GM19240 (cell line): ENCODE results near the gene AKR7A2.

Source experiments
- DNase-seq: peaks from one replicate; pipeline ENCODE4 v3.0.0; 2011; ENCODE audit warnings: low spot score; ENCODE audit not compliant: insufficient read length

The AKR7A2 gene

GRCh38 chr1:19325958-19326747 lies 14.2 kb upstream of the AKR7A2 start:
- no peak for DNase-seq

DNA sequence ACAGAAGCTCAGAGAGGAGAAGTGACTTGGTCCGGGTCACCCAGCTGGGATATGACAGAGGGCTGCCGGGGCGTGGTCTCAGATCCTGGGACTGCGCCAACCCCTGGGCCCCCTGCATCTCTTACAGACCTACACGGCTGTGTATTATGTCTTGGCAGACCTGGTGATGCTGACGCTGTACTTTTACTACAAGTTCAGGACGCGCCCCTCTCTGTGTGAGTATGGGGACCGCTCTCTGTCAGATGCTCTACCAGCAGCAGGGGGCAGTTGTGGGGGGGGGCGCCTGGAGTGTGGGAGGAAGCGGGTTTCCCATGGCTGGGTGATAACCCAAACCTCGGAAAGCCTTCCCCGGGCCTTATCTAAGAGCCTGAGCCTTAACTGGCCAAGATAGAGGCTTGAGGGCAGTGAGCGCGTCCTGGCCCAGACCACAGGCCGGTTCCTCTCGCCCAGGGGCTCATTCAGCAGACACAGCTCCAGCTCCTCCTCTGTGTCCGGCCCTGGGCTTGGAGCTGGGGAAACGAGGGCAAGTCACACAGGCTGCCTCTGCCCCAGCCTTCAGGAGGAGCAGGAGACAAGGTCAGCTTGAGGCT lies 13.5 kb upstream of the AKR7A2 start:
- DNase-seq, result no peak

- DNase-seq, result no peak
These were observed 12.7 kb upstream of the AKR7A2 start for GRCh38 chr1:19324665-19324990.

- no peak for DNase-seq
These were observed 12.2 kb upstream of the AKR7A2 start for GRCh38 chr1:19323987-19324664.

GRCh38 chr1:19322481-19322880 lies 10.5 kb upstream of the AKR7A2 start:
- no peak for DNase-seq

DNA sequence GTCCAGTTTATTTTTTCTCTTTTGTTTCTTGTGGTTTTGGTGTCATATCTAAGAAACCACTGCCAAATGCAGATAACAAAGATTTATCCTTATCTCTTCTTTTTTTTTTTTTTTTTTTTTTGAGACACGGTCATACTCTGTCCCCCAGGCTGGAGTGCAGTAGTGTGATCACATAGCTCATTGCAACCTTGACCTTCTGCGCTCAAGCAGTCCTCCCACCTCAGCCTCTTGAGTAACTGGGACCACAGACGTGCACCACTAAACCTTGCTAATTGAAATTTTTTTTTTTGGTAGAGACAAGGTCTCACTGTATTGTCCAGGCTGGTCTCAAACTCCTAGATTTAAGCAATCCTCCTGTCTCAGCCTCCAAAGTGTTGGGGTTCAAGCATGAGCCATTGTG lies 9.1 kb upstream of the AKR7A2 start:
- no peak for DNase-seq

- DNase-seq, result no peak
These were observed 7.3 kb upstream of the AKR7A2 start for GRCh38 chr1:19319196-19319595.

- DNase-seq, result no peak
These were observed 5.4 kb upstream of the AKR7A2 start for GRCh38 chr1:19317126-19317910.

DNA sequence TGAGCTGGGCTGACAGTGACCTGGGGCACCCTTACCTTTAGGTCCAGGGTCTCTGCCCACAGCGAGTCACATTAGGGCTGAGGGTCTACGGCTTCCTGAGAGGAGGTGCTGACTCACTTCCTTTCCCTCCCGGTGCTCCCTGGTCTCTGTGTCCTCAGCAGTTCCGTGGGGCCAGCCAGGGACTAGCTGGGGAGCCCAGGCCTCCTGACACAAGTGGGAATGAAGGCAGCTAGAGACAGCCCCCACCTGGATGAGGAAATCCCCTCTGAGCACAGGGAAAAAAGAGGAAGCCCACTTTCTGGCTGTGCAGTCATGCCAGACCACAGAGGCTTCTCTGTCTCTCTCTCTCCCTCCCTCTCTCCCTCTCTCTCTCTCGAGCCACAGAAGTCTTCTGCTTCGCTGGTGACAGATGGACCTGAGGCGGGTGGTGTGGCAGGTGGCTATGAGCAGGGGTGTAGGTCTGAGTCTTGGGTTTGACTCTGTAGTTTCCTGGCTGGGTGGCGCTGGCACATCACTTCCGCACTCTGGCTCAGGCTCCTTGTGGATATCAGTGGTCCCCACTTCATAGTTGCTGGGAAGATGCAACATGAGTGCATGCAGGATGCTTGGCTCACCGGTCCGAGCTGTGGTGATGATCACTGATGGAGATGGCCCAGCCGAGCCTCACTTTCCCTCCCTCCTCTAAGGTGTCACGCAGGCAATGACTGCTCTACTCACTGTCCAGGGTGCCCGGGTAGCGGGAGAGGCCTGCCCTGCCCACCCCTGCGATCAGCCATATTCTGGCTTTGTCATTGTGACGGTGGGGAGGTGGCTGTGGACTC lies 3.6 kb upstream of the AKR7A2 start:
- peak; percentile 45 for DNase-seq

- DNase-seq, result no peak
These were observed 2.3 kb upstream of the AKR7A2 start for GRCh38 chr1:19313961-19314882.

DNA sequence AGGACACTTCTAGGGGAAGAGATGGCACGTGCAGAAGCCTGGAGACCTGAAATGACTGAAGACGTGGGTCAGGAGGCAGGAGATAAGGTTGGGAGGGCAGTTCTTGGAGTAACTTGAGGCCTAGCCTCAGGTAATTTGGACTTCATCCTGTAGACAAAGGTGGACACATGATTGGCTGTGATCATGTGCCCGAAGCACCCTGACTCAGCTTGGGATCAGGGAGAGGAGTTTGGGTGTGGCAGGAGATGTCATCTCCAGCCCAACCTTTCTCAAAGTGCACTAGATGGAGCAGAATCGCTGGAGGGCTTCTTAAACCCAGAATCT lies 1.7 kb upstream of the AKR7A2 start:
- DNase-seq, result no peak

DNA sequence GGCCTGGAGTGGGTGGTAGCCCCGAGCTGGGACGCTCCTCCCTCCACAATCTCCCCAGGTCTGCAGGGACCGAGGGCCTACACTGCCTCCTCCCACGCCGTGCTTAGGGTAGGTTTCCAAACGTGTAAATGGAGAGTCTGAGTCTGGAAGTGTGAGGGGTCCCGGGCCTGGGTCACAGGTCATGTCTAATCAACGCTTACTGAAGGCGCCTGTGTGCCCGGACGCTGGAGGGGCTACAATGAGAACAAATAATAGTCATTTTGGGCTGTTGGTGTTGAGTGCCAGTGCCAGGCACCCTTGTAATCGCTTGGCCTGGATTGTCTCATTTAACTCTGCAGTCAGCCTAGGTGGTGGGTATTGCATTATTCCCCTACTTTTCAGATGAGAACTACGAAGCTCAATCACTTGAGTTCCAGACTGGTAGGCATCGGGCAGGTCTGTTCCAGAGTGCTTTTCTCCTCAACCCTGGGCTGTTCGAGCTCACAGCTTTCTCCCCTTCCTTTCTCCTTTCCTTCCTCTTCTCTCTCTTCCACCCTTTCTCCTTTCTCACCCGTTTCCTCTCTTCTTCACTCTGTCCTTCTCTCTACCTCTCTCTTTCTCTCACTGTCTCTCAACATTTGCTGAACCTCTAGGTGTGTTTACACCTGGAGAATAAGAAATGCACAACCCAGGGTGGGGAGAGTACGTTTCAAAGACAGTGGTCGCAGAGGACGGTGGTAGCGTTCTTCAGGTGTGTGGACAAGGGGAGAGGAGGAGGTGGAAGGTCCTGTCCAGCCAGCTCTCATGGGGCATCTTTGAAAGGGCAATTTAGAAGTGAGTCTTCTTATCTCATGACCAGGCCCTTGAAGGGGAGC lies 1.1 kb upstream of the AKR7A2 start:
- DNase-seq, result no peak

DNA sequence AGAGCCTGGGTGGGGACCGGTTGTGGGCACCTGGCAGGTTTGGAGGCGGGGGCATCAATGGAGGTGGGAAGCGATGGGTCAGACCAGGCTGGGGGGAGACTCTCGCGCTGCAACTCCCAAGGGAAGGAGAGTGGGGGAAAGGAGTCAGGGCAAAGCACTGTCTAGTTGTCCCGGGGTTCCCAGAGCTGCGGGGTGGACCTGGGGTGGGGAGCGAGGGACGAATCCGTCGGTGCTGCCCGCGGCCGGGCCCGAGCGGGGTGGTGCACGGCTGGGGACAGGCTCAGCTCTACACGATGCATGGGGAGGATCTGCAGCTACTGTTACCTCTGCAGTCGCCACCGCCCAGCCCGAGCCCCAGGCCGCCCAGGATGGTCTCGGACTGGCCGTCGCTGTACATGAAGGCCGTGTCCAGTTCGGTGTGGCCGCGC lies 427 bp downstream of the AKR7A2 start:
- DNase-seq, result no peak

- no peak for DNase-seq
These were observed 1.0 kb downstream of the AKR7A2 start for GRCh38 chr1:19310720-19311502.

- DNase-seq, result no peak
These were observed 1.9 kb downstream of the AKR7A2 start for GRCh38 chr1:19310061-19310460.

DNA sequence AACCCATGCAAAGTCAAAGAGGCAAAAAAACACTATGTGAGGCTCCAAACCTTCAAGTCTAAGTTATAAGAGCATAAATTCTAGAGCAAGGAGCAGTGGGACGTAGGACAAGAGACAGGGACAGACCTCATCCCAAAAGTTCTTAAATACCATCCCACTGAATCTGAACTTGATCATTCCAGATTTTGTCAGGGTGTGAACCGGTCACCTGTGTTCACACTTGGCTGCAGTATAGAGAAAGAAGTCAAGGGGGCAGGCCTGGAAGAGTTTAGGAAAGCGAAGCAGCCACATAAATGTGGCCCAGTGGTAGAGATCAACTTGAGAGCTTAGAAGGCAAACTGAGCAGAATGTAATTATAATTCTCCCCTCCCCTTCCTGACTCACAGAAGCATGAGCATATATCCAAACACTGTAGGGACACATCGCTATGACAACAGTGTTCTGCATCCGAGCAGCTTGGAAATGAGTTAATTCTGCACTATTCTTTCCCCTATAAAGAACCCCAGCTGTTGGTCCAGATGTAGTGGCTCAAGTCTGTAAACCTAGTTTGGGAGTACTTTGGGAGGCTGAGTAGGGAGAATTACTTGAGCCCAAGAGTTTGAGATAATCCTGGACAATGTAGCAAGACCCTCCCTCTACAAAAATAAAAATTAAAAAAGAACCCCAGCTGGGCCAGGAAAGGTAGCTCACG lies 2.7 kb downstream of the AKR7A2 start:
- DNase-seq, result no peak

DNA sequence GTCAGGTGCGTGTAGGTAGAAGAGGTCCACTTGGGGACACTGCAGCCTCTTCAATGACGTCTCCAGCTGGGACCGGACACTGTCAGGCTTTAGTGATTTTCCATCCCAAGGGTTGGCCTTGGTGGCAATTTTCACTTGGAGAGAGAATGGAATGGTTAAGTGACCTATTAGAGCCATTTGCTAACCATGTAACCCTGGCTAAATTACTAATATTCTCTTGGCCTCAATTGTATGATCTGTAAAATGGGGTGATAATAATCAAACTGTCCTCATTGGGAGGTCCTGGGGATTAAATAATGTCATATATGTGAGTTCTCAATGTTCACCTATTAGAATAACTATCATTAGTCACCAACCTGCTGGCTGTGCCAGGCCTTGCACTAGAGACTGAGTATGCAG lies 3.4 kb downstream of the AKR7A2 start:
- DNase-seq, result no peak
